OCI-LY1 (cell line): Measurements from ENCODE around the gene KRTAP10-3.
"Not testable (repeated sequence)": the region's sequence is repeated elsewhere in the genome, so short reads cannot be mapped to it uniquely, and the experiment has no call there.

Source experiments
- CTCF ChIP-seq: fragments of 200-600 bp; sonication (generic), shearing (Covaris generic); IDR thresholded peaks from 2 replicates; pipeline ENCODE4 v1.5.1; 2017; ENCODE audit warnings: mild to moderate bottlenecking, antibody characterized with exemption, low read length, moderate library complexity, mixed read lengths
- EZH2 ChIP-seq: fragments of 200-600 bp; sonication (generic), shearing (Covaris generic); IDR thresholded peaks from 2 replicates; pipeline ENCODE4 v1.8.0; 2017; ENCODE audit warnings: borderline replicate concordance, mixed run types, mild to moderate bottlenecking, antibody characterized with exemption, low read length, moderate library complexity, mixed read lengths

- not testable (repeated sequence) for TF ChIP-seq CTCF, EZH2
Observed at GRCh38 chr21:44580231-44580821, 21.7 kb upstream of the KRTAP10-3 start, which contains the start of gene KRTAP10-5.
